ENCODE data around the gene LOXL4. TPM values are rescaled to one million over a fixed set of nuclear protein-coding genes. Genes with fewer than 3 reads are reported as not detected.

LOXL4 gene
- total RNA-seq, 1 donor from 2014 or later = 0.92 TPM

DNA sequence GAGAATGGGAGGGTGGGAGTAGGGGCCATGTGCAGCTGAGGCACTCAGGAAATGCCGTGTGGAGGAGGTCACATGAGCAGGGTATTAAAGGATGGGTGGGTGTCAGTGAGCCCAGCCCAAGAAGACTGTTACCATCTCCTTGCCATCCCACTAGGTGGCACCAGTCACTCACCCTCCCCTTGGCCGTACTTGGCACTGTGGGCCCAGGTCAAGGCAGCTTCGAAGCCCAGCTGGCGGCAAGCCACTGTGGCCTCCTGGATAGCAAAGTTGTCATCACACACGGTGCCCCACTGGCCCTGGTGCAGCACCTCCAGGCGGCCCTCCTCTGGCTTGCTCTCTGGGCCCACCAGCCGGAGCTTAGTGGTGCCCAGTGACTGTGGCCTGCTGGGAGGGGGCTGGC, 5.4 kb downstream of the LOXL4 start:
- peaks cover 6% of the 10 kb centered on the region for H3F3A ChIP-seq (ENCODE audit: low read depth)
- H3K27ac Mint-ChIP-seq = no peak overlapping the region
- no peak overlapping the region for H3K4me3 Mint-ChIP-seq
- H3K27me3 ChIP-seq = peaks cover 3% of the 10 kb centered on the region
- no peak for DNase-seq (ENCODE audit: low spot score)
- peaks cover 13% of the 10 kb centered on the region for H3K4me1 ChIP-seq
- no peak overlapping the region for H2AFZ ChIP-seq (replicated peaks)
- no peak for TF ChIP-seq EZH2phosphoT487 (IDR thresholded peaks at IDR 0.05)
- no peak for TF ChIP-seq EZH2 (IDR thresholded peaks at IDR 0.05)
- TF ChIP-seq, protein P1, sequence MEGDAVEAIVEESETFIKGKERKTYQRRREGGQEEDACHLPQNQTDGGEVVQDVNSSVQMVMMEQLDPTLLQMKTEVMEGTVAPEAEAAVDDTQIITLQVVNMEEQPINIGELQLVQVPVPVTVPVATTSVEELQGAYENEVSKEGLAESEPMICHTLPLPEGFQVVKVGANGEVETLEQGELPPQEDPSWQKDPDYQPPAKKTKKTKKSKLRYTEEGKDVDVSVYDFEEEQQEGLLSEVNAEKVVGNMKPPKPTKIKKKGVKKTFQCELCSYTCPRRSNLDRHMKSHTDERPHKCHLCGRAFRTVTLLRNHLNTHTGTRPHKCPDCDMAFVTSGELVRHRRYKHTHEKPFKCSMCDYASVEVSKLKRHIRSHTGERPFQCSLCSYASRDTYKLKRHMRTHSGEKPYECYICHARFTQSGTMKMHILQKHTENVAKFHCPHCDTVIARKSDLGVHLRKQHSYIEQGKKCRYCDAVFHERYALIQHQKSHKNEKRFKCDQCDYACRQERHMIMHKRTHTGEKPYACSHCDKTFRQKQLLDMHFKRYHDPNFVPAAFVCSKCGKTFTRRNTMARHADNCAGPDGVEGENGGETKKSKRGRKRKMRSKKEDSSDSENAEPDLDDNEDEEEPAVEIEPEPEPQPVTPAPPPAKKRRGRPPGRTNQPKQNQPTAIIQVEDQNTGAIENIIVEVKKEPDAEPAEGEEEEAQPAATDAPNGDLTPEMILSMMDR (IDR thresholded peaks at IDR 0.05) = peak; percentile 35
- no peaks in the 10 kb centered on the region for H3K9me3 ChIP-seq (ENCODE audit: low read depth)
- no peak overlapping the region for H3K4me2 ChIP-seq
- H3K27ac ChIP-seq = no peak overlapping the region
- peaks cover 2% of the 10 kb centered on the region for H3K27me3 Mint-ChIP-seq (ENCODE audit: insufficient read depth, low read depth)
- H3K36me3 Mint-ChIP-seq = no peaks in the 10 kb centered on the region
- H3K9ac ChIP-seq = no peak overlapping the region
- H3K9me3 Mint-ChIP-seq = no peaks in the 10 kb centered on the region
- H3K79me2 ChIP-seq (ENCODE audit: low read depth) = no peaks in the 10 kb centered on the region
- H4K20me1 ChIP-seq (ENCODE audit: low read depth) = no peaks in the 10 kb centered on the region
- H3K4me3 ChIP-seq = no peak overlapping the region
- no peaks in the 10 kb centered on the region for H3K36me3 ChIP-seq
- peaks cover 12% of the 10 kb centered on the region for H3K4me1 Mint-ChIP-seq

GRCh38 chr10:98261436-98262277, 6.3 kb downstream of the LOXL4 start:
- no peak overlapping the region for H3K9ac ChIP-seq
- H2AFZ ChIP-seq (replicated peaks) = no peak overlapping the region
- no peaks in the 10 kb centered on the region for H3K27me3 ChIP-seq
- no peaks in the 10 kb centered on the region for H3F3A ChIP-seq (ENCODE audit: low read depth)
- no peaks in the 10 kb centered on the region for H3K79me2 ChIP-seq (ENCODE audit: low read depth)
- no peaks in the 10 kb centered on the region for H3K36me3 Mint-ChIP-seq
- no peak for DNase-seq (ENCODE audit: low spot score)
- TF ChIP-seq, protein P1 (IDR thresholded peaks at IDR 0.05) = no peak
- TF ChIP-seq EZH2phosphoT487 (IDR thresholded peaks at IDR 0.05) (no peak), EZH2 (IDR thresholded peaks at IDR 0.05) (no peak)
- no peaks in the 10 kb centered on the region for H3K9me3 ChIP-seq (ENCODE audit: low read depth)
- H3K4me1 ChIP-seq = peaks cover 11% of the 10 kb centered on the region
- no peak overlapping the region for H3K4me2 ChIP-seq
- no peaks in the 10 kb centered on the region for H3K9me3 Mint-ChIP-seq
- peaks cover 8% of the 10 kb centered on the region for H3K4me1 Mint-ChIP-seq
- H3K4me3 Mint-ChIP-seq = no peak overlapping the region
- H4K20me1 ChIP-seq (ENCODE audit: low read depth) = no peaks in the 10 kb centered on the region
- H3K27me3 Mint-ChIP-seq (ENCODE audit: insufficient read depth, low read depth) = peaks cover 2% of the 10 kb centered on the region
- no peaks in the 10 kb centered on the region for H3K36me3 ChIP-seq
- H3K27ac ChIP-seq = no peak overlapping the region
- H3K4me3 ChIP-seq = no peak overlapping the region
- H3K27ac Mint-ChIP-seq = no peak overlapping the region

DNA sequence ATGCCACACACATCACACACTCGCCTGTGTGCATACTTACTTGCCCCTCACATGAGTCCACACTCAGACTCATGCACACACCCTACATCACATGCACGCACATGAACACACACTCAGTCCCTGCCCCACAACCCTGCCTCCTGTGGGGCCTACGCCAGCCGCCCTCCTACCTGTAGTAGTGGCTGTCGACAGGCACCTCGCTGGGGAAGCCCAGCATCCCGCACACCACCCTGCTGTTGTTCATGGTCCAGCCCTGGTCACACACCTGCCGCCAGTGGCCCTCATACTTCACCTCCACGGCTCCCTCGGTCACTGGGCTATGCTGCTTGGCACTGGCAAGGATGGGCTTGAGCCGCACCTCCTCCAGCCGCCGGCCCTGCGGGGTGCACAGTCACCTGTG, 7.2 kb downstream of the LOXL4 start:
- no peak overlapping the region for H3K9ac ChIP-seq
- Mint-ChIP-seq H3K36me3 (no peaks in the 10 kb centered on the region), H3K4me3 (no peak overlapping the region), H3K4me1 (peaks cover 2% of the 10 kb centered on the region), H3K9me3 (no peaks in the 10 kb centered on the region), H3K27me3 (ENCODE audit: insufficient read depth, low read depth) (peaks cover 4% of the 10 kb centered on the region), H3K27ac (peak overlapping the region; percentile 87)
- no peak overlapping the region for H3K4me3 ChIP-seq
- no peaks in the 10 kb centered on the region for H3K27me3 ChIP-seq
- no peak for TF ChIP-seq EZH2 (IDR thresholded peaks at IDR 0.05)
- TF ChIP-seq, protein P1 (IDR thresholded peaks at IDR 0.05) = no peak
- no peak for TF ChIP-seq EZH2phosphoT487 (IDR thresholded peaks at IDR 0.05)
- peaks cover 2% of the 10 kb centered on the region for H3K4me1 ChIP-seq
- H2AFZ ChIP-seq (replicated peaks) = no peak overlapping the region
- no peaks in the 10 kb centered on the region for H3K9me3 ChIP-seq (ENCODE audit: low read depth)
- H3F3A ChIP-seq (ENCODE audit: low read depth) = no peaks in the 10 kb centered on the region
- no peaks in the 10 kb centered on the region for H3K36me3 ChIP-seq
- no peak overlapping the region for H3K4me2 ChIP-seq
- no peak overlapping the region for H3K27ac ChIP-seq
- no peak for DNase-seq (ENCODE audit: low spot score)
- no peaks in the 10 kb centered on the region for H3K79me2 ChIP-seq (ENCODE audit: low read depth)
- no peaks in the 10 kb centered on the region for H4K20me1 ChIP-seq (ENCODE audit: low read depth)
